GM19467 (cell line): ENCODE measurements around the gene KCNG1.

Experiments
- ATAC-seq: cut with Tn5 transposase; IDR thresholded peaks from one replicate; pipeline ENCODE4 v1.9.1; 2021; ENCODE audit warnings: mild to moderate bottlenecking, moderate library complexity; ENCODE audit not compliant: unreplicated experiment

Gene KCNG1

DNA sequence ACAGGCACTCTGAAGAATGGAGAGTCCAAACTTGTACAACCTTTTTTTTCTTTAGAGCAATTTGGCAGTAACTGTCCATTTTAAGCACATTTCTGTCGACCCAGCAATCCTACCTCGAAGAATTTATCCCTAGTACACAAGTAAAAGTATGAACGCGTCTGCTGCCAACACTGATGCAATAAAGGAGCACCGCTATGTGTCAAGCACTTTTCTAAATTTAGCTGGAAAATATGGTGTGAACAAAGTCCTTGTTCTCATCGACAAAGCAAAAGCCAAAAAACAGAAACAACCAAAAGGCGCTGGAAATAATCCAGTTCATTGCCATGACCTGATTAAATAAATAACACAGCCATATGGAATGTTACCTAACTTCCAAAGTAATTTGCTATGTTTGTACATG is 65.6 kb downstream of the KCNG1 start:
- no peak for ATAC-seq

DNA sequence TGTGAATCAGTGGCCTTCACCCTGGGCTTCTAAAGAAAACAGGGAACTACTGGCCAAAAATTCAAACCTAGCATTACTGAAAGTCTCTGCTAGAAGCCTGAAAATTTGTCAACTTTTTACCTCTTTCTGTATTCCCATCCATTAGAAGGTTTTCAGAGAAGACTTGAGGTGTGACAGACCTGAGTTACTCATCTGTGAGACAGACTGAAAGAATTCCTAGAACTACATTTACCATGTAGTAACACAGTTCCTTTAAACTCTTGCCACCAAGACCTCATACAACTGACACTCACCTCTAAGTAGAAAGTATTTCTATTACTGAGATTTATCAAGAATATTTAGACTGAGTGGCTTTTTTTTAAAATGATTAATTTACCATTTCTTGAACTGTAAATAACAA is 69.1 kb downstream of the KCNG1 start:
- no peak for ATAC-seq
